HepG2 (cell line): ENCODE data around the gene MAPK12. TPM values are rescaled to one million over a fixed set of nuclear protein-coding genes. Genes with fewer than 3 reads are reported as not detected.

Experiments used
- CEBPZ ChIP-seq: IDR thresholded peaks from 2 replicates; pipeline ENCODE4 v1.6.1; 2012; ENCODE audit warnings: low read length, improper control_type of control experiment
- ELF4 ChIP-seq: sonication (generic); formaldehyde crosslinking; IDR thresholded peaks from 2 replicates; pipeline ENCODE4 v1.5.0; 2020; ENCODE audit warnings: missing genetic modification reagents, mild to moderate bottlenecking, moderate library complexity, borderline replicate concordance
- IRF9 ChIP-seq: sonication (generic); formaldehyde crosslinking; IDR thresholded peaks from 2 replicates; pipeline ENCODE4 v1.8.0; 2022; ENCODE audit warnings: missing genetic modification reagents, mild to moderate bottlenecking, borderline replicate concordance
- MTF1 ChIP-seq: sonication (generic); formaldehyde crosslinking; IDR thresholded peaks from 2 replicates; pipeline ENCODE4 v1.5.0; 2020; ENCODE audit warnings: missing genetic modification reagents
- RBAK ChIP-seq: sonication (generic); formaldehyde crosslinking; IDR thresholded peaks from 2 replicates; pipeline ENCODE4 v1.5.1; 2020; ENCODE audit warnings: mild to moderate bottlenecking, missing genetic modification reagents
- REST ChIP-seq, 2 experiments: IDR thresholded peaks; 2 replicates each; pipeline ENCODE4 v1.6.1; 2011 to 2012; ENCODE audit warnings: low read length in 2 of 2, borderline replicate concordance in 1 of 2, low read depth in 1 of 2, mild to moderate bottlenecking in 1 of 2, moderate library complexity in 1 of 2
- RNF219 ChIP-seq: sonication (generic); formaldehyde crosslinking; IDR thresholded peaks from 2 replicates; pipeline ENCODE4 v1.5.0; 2020; ENCODE audit warnings: mild to moderate bottlenecking, missing genetic modification reagents
- SAP130 ChIP-seq: IDR thresholded peaks from 2 replicates; pipeline ENCODE4 v1.6.1; 2016; ENCODE audit warnings: low read depth
- ZNF235 ChIP-seq: sonication (generic); formaldehyde crosslinking; IDR thresholded peaks from 2 replicates; pipeline ENCODE4 v1.8.1; 2023; ENCODE audit warnings: mild to moderate bottlenecking, missing genetic modification reagents, borderline replicate concordance
- ZNF280B ChIP-seq: sonication (generic); formaldehyde crosslinking; IDR thresholded peaks from 2 replicates; pipeline ENCODE4 v1.5.0; 2020; ENCODE audit warnings: missing genetic modification reagents, mild to moderate bottlenecking, borderline replicate concordance
- ZNF670 ChIP-seq: sonication (generic); formaldehyde crosslinking; IDR thresholded peaks from 2 replicates; pipeline ENCODE4 v1.8.0; 2022; ENCODE audit warnings: mild to moderate bottlenecking, missing genetic modification reagents, borderline replicate concordance
- ZNF674 ChIP-seq: sonication (generic); formaldehyde crosslinking; IDR thresholded peaks from 2 replicates; pipeline ENCODE4 v1.5.0; 2020; ENCODE audit warnings: low read depth, mild to moderate bottlenecking, missing genetic modification reagents
- ZSCAN29 ChIP-seq: sonication (generic); formaldehyde crosslinking; conservative IDR thresholded peaks from 2 replicates; pipeline ENCODE4 v1.4.0; 2020; ENCODE audit warnings: mild to moderate bottlenecking, missing genetic modification reagents
- polyA plus RNA-seq, 8 experiments: library from polyadenylated mRNA; depleted of rRNA in 3 of 8; stranded (reverse) in 7 of 8; unstranded in 1 of 8; fragments of >200 nt; fragmentation: Illumina TruSeq in 4 of 8; extraction: Trizol in 4 of 8; gene quantifications; 2 replicates each; pipeline versions ENCODE4 v1.2.1 to v1.2.3, GENCODE V29; 2011 to 2016; ENCODE audit warnings: low read depth in 4 of 8, missing spikeins in 1 of 8, mixed read lengths in 1 of 8; ENCODE audit not compliant: insufficient read depth in 1 of 8
- total RNA-seq, 5 experiments: library from RNA; depleted of rRNA; stranded (reverse); fragments of >200 nt; fragmentation: Illumina TruSeq; extraction: Trizol; gene quantifications; 2 replicates each; pipeline ENCODE4 v1.2.3, GENCODE V29; 2016; ENCODE audit warnings: low read depth in 1 of 5

Gene MAPK12
- total and polyA plus RNA-seq, 2 of the 13 experiments (the other 11 are each of a cell fraction or from before 2014, with no cell fraction given): 22.2 to 23.3 TPM

- TF ChIP-seq CEBPZ (no peak), RNF219 (CRISPR knock-in tag) (no peak), SAP130 (CRISPR knock-in tag) (peak; percentile 51), MTF1 (CRISPR knock-in tag) (no peak), RBAK (CRISPR knock-in tag) (no peak), ZSCAN29 (no peak), IRF9 (CRISPR knock-in tag) (no peak), ELF4 (CRISPR knock-in tag) (no peak), REST (IDR thresholded peaks at IDR 0.05; ENCODE audit: borderline replicate concordance in 1 of 2, low read depth in 1 of 2, low read length in 2 of 2) (no peak), ZNF235 (CRISPR knock-in tag) (no peak), ZNF670 (CRISPR knock-in tag) (no peak), ZNF674 (CRISPR knock-in tag) (no peak), ZNF280B (CRISPR knock-in tag) (no peak)
Measured at GRCh38 chr22:50310031-50310722, 48.7 kb upstream of the MAPK12 start (continued).
